Measurements from ENCODE around the gene NUDT5. TPM values are rescaled to one million over a fixed set of nuclear protein-coding genes. Genes with fewer than 3 reads are reported as not detected.
A peak's percentile ranks its signal among the peaks of the same experiment; 100 is the strongest.

Gene NUDT5
- polyA plus RNA-seq, 3 donors from 2014 or later: 58.3 to 69.4 (median 59.6) TPM

DNA sequence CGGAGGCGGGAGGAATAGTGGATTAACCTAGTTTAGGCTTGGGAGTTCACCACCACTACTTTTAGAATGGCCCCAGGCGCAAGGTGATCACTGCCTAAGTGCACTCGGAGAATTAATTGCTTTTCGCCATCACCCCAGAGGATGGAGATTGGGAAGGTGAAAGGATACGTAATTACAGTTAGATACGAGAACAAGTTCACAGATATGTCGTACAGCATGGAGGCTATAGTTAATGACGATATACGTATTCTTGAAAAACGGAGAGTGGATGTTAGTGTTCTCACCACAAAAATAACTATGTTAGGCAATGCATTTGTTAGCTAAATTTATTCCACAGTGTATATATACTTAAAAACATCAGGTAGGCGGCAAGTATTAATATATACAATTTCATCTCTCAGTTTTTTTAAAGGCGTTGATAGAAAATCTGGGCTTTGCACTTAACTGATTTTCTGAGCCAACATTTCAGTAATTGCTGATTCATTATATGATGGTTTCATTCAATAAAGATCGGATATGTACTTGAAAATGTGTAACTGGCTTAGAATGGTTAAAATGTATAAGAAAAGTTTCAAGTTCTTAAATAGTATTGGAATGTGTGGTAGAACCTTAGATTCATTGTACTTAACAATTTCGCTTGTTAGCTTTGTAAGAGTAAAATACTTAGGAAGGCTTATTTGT is 980 bp upstream of the NUDT5 start:
- peaks cover 0 to 16% (median 9%) of the 10 kb centered on the region in 3 donors for H3K36me3 Mint-ChIP-seq
- H3K27me3 Mint-ChIP-seq (ENCODE audit: low read depth in 3 of 3): peaks cover 0 to 5% (median 0%) of the 10 kb centered on the region in 3 donors
- H3K4me3 Mint-ChIP-seq: peak overlapping the region; percentile 93 to 99 (median 98)
- peak overlapping the region; percentile 94 to 100 (median 98) for H3K27ac Mint-ChIP-seq
- no peaks in the 10 kb centered on the region for H3K9me3 Mint-ChIP-seq
- no peak for DNase-seq
- H3K4me1 Mint-ChIP-seq: peaks cover 55 to 74% of the 10 kb centered on the region in 2 donors

DNA sequence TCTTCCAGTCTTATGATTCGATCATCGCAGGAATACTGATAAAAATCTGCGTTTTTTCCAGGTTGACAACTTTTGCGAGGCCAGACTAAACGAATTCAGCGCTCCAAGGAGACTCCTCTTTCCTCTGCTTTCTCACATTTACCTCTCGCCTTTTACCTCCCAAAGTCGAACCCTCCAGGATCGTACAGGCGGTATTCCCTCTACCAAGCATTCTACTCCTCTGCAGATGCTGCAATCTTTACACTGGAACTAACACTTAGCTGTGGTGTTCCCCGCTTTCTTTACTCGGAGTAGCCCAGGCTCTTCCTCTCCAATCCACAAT is 449 bp downstream of the NUDT5 start:
- Mint-ChIP-seq H3K36me3 (peaks cover 0 to 8% (median 4%) of the 10 kb centered on the region in 3 donors), H3K27ac (peak overlapping the region; percentile 94 to 100 (median 98)), H3K4me1 (peaks cover 51 to 69% of the 10 kb centered on the region in 2 donors), H3K27me3 (ENCODE audit: low read depth in 3 of 3) (peaks cover 0 to 5% (median 0%) of the 10 kb centered on the region in 3 donors), H3K4me3 (peak overlapping the region; percentile 93 to 99 (median 98)), H3K9me3 (no peaks in the 10 kb centered on the region)
- no peak for DNase-seq

DNA sequence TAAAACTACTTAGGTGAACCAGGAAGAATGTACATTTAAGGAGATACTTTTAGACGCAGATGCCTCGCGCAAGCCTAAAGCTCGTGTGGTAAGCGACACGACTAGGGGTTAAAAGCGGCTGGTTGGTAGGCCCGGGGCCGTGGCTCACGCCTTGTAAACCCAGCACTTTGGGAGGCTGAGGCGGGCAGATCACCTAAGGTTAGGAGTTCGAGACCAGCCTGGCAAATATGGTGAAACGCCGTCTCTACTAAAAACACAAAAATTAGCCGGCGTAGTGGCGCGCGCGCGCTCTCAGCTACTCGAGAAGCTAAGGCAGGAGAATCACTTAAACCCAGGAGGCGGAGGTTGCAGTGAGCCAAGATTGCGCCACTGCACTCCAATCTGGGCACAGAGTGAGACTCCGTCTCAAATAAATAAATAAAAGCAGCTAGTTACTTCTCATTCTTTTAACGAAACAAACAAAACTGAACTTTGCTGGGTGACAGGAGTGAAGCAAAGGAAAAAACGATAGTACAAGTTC is 879 bp downstream of the NUDT5 start:
- H3K27ac Mint-ChIP-seq: peak overlapping the region; percentile 94 to 100 (median 98)
- H3K9me3 Mint-ChIP-seq: no peaks in the 10 kb centered on the region
- peak overlapping the region; percentile 93 to 99 (median 98) for H3K4me3 Mint-ChIP-seq
- peaks cover 0 to 8% (median 4%) of the 10 kb centered on the region in 3 donors for H3K36me3 Mint-ChIP-seq
- DNase-seq: peak in 2 of 3 donors; percentile 6 to 14
- peaks cover 52 to 69% of the 10 kb centered on the region in 2 donors for H3K4me1 Mint-ChIP-seq
- H3K27me3 Mint-ChIP-seq (ENCODE audit: low read depth in 3 of 3): peaks cover 0 to 5% (median 0%) of the 10 kb centered on the region in 3 donors

DNA sequence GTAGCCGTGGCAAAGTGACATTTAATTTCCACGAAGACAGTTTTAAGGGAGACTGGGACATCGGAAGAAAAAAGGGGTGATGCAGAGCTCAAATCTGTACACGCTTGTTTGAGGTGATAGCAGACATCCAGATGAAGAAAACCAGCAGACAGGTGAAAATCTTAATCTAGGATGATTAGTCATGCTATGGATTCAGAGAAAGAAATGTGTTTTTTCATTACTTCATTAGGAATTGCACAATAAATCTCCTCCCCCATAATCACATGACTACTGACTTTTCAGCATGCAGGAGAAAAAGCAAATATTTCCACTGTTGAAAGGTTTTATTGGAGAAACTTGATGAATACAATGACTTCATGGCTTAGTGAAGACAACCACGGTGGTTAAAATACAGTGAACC is 2.5 kb downstream of the NUDT5 start:
- H3K27me3 Mint-ChIP-seq (ENCODE audit: low read depth in 3 of 3): peaks cover 0 to 5% (median 0%) of the 10 kb centered on the region in 3 donors
- H3K27ac Mint-ChIP-seq: peak overlapping the region in 3 of 6 donors; percentile 14 to 78 (median 30)
- no peak for DNase-seq
- H3K4me1 Mint-ChIP-seq: peaks cover 47 to 55% of the 10 kb centered on the region in 2 donors
- no peaks in the 10 kb centered on the region for H3K36me3 Mint-ChIP-seq
- H3K9me3 Mint-ChIP-seq: no peaks in the 10 kb centered on the region
- H3K4me3 Mint-ChIP-seq: peak overlapping the region in 1 of 5 donors; percentile 4

DNA sequence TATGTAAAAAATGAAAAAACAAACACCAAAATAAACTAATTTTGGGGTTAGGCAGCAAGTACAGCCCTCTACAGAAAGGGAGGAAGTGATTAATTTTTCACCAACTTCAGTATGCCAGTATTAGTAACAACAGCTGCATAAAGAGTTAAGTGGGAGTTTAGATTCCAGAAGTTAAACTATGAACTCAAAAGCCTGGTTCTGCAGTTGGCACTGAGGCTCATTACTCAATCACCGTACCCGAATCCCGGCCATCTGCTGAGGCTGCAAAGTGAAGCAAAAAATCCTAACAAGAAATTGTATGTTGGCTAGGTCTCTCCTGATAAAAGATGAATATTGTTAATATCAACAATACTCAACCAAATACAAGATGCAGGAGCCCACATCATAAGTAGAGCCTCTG is 4.0 kb downstream of the NUDT5 start:
- H3K4me1 Mint-ChIP-seq: peaks cover 42 to 45% of the 10 kb centered on the region in 2 donors
- H3K36me3 Mint-ChIP-seq: peaks cover 0 to 10% (median 9%) of the 10 kb centered on the region in 3 donors
- DNase-seq: no peak
- H3K4me3 Mint-ChIP-seq: peak overlapping the region in 2 of 5 donors; percentile 21 to 35
- peaks cover 0 to 5% (median 0%) of the 10 kb centered on the region in 3 donors for H3K27me3 Mint-ChIP-seq (ENCODE audit: low read depth in 3 of 3)
- peak overlapping the region in 1 of 6 donors; percentile 31 for H3K27ac Mint-ChIP-seq
- no peaks in the 10 kb centered on the region for H3K9me3 Mint-ChIP-seq

DNA sequence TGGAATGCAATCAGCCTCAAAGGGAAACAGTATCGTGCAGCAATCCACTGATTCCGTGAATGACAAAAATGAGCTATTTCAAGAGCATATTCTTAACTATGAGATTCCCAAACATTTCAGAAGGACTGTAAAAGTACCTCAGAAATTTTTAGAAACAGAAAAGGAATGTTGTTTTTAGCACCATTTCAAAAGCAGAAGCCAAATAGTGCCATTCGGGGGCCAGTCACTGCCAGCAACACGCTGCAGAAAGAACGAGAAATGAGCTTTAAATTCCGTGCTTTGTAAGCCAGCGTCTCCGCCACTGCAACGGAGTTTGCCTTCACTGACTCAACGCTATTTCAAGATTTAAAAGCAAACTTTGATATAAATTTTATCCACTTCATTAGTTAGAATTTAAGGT is 6.3 kb downstream of the NUDT5 start:
- Mint-ChIP-seq H3K4me1 (peaks cover 19 to 22% of the 10 kb centered on the region in 2 donors), H3K27ac (no peak overlapping the region), H3K36me3 (peaks cover 0 to 21% (median 18%) of the 10 kb centered on the region in 3 donors), H3K4me3 (no peak overlapping the region), H3K27me3 (ENCODE audit: low read depth in 3 of 3) (no peaks in the 10 kb centered on the region), H3K9me3 (no peaks in the 10 kb centered on the region)
- no peak for DNase-seq

DNA sequence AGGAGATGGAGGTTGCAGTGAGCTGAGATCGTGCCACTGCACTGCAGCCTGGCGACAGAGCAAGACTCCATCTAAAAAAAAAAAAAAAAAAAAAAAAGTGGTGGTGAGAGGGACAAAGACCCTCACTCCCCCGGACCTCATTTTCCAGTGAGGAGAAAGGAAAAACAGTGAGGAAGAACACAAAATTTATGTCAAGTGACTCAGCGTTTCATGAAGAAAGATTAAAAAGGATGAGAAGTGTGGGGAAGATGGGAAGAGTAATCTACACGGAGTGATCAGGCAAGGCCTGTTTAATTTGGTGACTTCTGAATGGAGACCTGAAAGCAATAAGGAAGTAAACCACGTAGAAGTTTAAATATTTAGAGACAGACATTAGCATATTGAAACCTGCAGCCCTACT is 7.0 kb downstream of the NUDT5 start:
- H3K27me3 Mint-ChIP-seq (ENCODE audit: low read depth in 3 of 3): no peaks in the 10 kb centered on the region
- H3K4me3 Mint-ChIP-seq: no peak overlapping the region
- no peaks in the 10 kb centered on the region for H3K9me3 Mint-ChIP-seq
- DNase-seq: no peak
- peaks cover 13 to 16% of the 10 kb centered on the region in 2 donors for H3K4me1 Mint-ChIP-seq
- H3K27ac Mint-ChIP-seq: no peak overlapping the region
- peaks cover 0 to 21% (median 20%) of the 10 kb centered on the region in 3 donors for H3K36me3 Mint-ChIP-seq

DNA sequence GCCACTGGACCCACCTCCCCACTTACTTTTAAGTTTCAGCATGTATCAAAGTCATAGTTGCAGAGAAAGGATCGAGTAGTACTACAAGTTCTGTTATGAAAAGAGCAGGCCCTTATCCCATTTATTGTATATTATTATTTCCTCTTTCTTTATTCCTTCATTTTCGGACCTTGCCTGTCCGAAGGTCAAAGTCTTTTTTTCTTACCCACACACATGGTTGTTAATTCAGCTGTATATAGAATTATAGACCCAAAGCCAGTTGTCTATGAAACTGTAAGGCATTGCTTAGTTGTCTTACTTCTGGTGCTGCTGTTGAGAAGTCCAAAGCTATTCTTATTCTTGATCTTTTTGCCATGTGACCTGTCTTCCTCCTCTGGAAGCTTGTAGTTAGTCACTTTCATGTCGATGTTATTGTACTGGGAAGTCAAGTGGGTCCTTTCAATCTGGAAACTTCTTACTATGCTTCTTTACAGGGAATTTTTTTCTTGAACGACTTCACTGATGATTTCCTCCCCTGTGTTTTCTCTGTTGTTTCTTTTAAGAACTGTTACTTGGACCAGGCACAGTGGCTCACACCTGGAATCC is 8.3 kb downstream of the NUDT5 start:
- H3K36me3 Mint-ChIP-seq: peaks cover 5 to 26% (median 26%) of the 10 kb centered on the region in 3 donors
- DNase-seq: no peak
- H3K4me3 Mint-ChIP-seq: no peak overlapping the region
- H3K9me3 Mint-ChIP-seq: no peaks in the 10 kb centered on the region
- peak overlapping the region in 1 of 6 donors; percentile 69 for H3K27ac Mint-ChIP-seq
- no peaks in the 10 kb centered on the region for H3K27me3 Mint-ChIP-seq (ENCODE audit: low read depth in 3 of 3)
- H3K4me1 Mint-ChIP-seq: peaks cover 9 to 10% of the 10 kb centered on the region in 2 donors

DNA sequence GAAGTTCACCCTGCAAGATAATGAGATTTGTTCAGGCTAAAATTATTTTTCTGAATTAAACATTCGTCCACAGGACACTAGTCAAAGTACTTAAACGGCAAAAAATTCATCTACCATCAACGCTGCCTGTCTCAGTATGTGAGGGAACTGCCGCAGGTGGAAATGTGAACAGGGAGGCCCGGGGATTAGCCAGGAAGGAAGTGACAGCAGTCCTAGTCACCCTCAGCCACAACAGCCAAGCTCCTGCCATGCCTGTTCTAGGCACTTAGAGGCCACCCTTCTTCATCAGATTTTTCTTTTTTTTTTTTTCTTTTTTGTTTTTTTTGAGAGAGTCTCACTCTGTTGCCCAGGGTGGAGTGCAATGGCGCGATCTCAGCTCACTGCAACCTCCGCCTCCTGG is 9.4 kb downstream of the NUDT5 start:
- no peak overlapping the region for H3K4me3 Mint-ChIP-seq
- peaks cover 4 to 11% of the 10 kb centered on the region in 2 donors for H3K4me1 Mint-ChIP-seq

DNA sequence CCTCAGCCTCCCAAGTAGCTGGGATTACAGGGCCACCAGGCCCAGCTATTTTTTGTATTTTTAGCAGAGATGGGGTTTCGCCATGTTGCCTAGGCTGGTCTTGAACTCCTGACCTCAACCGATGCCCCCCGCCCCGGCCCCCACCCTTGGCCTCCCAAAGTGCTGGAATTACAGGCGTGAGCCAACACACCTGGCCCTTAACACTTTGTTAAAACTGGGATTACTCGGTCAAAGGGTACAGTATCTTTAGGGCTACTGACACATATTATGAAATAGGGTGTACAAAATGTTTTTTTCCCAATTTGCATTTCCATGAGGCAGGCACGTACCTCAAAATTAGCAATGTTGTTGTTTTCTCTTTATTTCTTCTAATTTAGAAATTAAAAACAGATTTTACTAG is 11.5 kb downstream of the NUDT5 start:
- Mint-ChIP-seq H3K9me3 (no peaks in the 10 kb centered on the region), H3K27me3 (ENCODE audit: low read depth in 3 of 3) (peaks cover 0 to 2% (median 0%) of the 10 kb centered on the region in 3 donors), H3K4me3 (no peak overlapping the region), H3K36me3 (peaks cover 5 to 26% (median 26%) of the 10 kb centered on the region in 3 donors), H3K4me1 (peaks cover 14 to 25% of the 10 kb centered on the region in 2 donors), H3K27ac (no peak overlapping the region)
- DNase-seq: no peak

More for the DNA sequence above, 9.4 kb downstream of the NUDT5 start:
- no peak for DNase-seq
- Mint-ChIP-seq H3K27me3 (ENCODE audit: low read depth in 3 of 3) (peaks cover 0 to 2% (median 0%) of the 10 kb centered on the region in 3 donors), H3K9me3 (no peaks in the 10 kb centered on the region), H3K27ac (no peak overlapping the region), H3K36me3 (peaks cover 5 to 26% (median 26%) of the 10 kb centered on the region in 3 donors)

DNA sequence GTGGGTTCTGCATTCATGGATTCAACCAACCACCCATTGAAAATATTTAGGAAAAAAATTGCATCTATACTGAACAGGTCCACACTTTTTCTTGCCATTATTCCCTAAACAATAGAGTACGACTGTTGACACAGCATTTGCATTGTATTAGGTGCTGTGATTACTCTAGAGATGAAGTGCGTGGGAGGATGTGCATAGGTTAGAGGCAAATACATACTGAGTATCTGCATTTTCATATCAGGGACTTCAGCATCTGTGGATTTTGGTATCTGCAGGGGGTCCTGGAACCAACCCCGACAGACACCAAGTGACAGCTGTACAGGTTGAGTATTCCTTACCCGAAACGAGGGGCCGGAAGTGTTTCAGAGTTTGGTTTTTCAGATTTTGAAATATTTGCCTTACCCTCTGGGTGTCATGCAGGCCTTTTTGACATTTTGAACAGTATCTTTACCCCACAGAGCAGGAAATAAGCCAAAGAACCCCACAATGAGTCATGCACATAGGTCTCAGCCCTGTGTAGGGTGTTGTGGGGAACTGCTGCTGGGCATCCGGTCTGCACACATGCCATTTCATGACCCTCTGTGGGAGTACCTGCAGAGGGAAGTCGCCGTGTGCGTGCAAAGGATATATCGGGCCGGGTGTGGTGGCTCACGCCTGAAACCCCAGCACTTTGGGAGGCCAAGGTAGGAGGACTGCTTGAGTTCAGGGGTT is 14.5 kb downstream of the NUDT5 start:
- Mint-ChIP-seq H3K4me1 (peaks cover 14 to 21% of the 10 kb centered on the region in 2 donors), H3K36me3 (peaks cover 5 to 21% (median 18%) of the 10 kb centered on the region in 3 donors), H3K27me3 (ENCODE audit: low read depth in 3 of 3) (peaks cover 0 to 2% (median 0%) of the 10 kb centered on the region in 3 donors), H3K9me3 (no peaks in the 10 kb centered on the region), H3K27ac (peak overlapping the region; percentile 86 to 94 (median 89)), H3K4me3 (peak overlapping the region; percentile 20 to 67 (median 60))
- peak; percentile 49 to 80 (median 53) for DNase-seq

DNA sequence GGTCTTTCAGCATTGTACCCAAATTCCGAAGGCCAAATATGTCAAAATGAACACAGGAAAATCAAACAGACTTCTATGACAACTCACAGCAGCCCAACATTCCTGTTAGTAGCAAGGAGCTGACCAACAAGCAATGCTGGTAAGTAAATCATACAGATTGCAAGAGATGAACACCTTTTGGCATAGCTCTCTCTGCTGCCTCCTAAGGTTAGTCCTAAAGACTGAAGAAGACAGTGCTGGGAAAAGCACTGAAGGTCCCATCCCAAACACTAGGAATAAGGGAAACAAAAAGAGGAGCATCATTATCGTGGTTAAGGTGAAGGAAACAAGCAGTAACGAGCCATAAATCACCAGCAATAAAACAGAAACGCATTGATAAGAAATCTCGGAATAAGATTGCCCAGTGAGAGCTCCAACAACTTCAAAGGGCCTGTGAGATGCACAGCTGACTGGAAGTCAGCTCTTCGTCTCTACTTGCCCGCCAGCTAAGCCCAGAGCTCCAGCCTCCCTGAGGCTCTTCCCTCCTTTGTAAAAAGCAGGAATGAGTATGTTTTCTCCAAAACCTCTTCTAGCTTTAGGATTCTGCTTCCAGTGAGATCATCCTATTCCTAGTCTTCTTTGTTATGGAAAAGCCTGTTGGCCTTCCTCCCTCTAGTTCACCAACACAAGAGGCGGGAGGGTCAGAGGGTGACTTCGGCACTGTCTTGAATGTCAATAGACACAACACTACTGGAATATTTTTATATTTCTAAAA is 15.3 kb downstream of the NUDT5 start:
- Mint-ChIP-seq H3K27ac (peak overlapping the region; percentile 53 to 94 (median 87)), H3K27me3 (ENCODE audit: low read depth in 3 of 3) (peaks cover 0 to 2% (median 0%) of the 10 kb centered on the region in 3 donors), H3K9me3 (no peaks in the 10 kb centered on the region), H3K4me1 (peaks cover 14 to 21% of the 10 kb centered on the region in 2 donors), H3K36me3 (peaks cover 5 to 16% (median 14%) of the 10 kb centered on the region in 3 donors), H3K4me3 (peak overlapping the region in 1 of 5 donors; percentile 14)
- DNase-seq: no peak

DNA sequence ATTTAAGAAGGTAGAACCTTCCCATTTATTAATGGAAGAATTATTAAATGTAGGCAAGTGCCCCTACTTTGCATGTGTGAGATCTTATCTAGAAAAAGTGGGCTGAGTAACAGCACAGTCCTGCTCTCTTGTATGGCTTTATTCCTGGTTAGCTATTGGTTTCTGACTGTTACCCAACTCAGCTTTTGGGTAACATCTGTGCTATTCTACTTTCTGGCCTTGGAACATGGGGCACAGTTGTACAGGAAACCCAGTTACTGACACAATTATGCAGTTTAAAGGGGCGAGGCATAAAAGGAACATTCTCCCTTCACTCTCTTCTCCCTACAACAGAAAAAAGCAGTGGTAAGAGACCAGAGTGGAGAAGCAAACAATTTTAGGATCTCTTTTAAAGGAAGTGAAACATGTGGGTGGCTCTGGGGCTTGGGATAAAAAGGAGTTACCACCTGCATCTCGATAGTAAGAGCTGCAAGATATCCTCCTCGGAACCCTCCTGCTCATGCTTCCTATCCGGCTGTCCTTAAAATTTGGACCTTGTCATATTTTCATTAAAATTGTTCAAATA is 16.0 kb downstream of the NUDT5 start:
- Mint-ChIP-seq H3K9me3 (no peaks in the 10 kb centered on the region), H3K27ac (peak overlapping the region in 4 of 6 donors; percentile 21 to 94 (median 76)), H3K27me3 (ENCODE audit: low read depth in 3 of 3) (peaks cover 0 to 2% (median 0%) of the 10 kb centered on the region in 3 donors), H3K36me3 (peaks cover 5 to 10% (median 9%) of the 10 kb centered on the region in 3 donors), H3K4me1 (peaks cover 14 to 21% of the 10 kb centered on the region in 2 donors), H3K4me3 (no peak overlapping the region)
- DNase-seq: no peak

Measured in immature natural killer cell (primary cell).